Stimulated activated CD8-positive, alpha-beta memory T cell treated with anti-CD3 and anti-CD28 coated beads, Interleukin-15, amount 100 ng/mL, for 24 hours (primary cell): ENCODE data around the gene CHMP3.
"Not testable (repeated sequence)": the region's sequence is repeated elsewhere in the genome, so short reads cannot be mapped to it uniquely, and the experiment has no call there.

Source experiments
- DNase-seq: peaks from one replicate; pipeline ENCODE4 v3.0.0-alpha.2; 2020; ENCODE audit warnings: low read depth

CHMP3 gene

DNA sequence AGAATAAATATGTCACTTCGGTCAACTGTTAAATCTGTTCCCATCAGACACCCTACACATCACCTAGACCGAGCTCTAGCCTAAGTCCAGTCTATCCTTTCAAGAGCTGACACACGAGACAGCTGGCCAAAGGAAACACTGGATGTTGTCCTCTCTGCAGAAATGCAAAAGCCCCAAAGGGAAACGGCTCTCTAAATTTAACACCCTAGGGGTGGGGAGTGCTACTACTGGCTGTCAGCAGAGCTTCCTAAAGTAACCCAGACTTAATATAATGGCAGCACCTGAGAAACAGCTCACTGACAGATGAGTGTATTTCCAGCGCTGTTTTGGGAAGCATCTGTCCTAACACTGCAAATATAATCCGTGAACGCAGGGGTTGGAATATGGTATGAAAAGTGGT, 55.6 kb downstream of the CHMP3 start:
- DNase-seq: no peak

DNA sequence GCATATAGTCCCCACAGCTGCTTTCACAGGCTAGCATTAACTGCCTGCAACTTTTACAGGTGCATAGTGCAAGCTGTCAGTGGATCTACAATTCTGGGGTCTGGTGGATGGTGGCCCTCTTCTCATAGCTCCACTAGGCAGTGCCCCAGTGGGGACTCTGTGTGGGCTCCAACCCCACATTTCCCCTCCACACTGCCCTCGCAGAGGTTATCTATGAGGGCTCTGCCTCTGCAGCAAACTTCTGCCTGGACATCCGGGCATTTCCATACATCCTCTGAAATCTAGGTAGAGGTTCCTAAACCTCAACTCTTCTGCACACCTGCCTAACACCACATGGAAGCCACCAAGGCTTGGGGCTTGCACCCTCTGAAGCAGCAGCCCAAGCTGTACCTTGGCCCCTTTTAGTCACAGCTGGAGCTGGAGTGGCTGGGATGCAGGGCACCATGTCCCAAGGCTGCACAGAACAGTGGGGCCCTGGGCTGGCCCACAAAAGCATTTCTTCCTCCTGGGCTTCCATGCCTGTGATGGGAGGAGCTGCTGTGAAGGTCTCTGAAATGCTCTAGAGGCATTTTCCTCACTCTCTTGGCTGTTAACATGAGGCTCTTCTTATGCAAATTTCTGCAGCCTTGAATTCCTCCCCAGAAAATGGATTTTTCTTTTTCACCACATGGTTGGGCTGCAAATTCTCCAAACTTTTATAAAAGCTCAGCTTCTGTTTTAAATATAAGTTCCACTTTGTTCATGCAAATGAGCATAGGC, 62.7 kb downstream of the CHMP3 start:
- no peak for DNase-seq

DNA sequence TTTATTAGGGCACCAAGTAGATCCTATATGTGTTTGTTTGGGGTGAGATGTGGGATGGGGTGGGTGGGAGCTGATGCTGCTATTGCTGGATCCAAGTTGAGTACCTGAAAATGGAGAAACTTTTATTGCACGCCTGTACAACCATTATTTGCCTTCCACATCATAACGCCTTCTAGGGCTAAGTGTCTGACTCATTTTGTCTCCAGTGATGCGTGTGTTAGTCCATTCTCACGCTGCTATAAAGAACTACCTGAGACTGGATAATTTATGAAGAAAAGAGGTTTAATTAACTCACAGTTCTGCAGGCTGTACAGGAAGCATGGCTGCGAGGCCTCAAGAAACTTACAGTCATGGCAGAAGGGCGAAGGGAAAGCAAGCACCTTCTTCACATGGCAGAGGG, 63.9 kb downstream of the CHMP3 start:
- no peak for DNase-seq

DNA sequence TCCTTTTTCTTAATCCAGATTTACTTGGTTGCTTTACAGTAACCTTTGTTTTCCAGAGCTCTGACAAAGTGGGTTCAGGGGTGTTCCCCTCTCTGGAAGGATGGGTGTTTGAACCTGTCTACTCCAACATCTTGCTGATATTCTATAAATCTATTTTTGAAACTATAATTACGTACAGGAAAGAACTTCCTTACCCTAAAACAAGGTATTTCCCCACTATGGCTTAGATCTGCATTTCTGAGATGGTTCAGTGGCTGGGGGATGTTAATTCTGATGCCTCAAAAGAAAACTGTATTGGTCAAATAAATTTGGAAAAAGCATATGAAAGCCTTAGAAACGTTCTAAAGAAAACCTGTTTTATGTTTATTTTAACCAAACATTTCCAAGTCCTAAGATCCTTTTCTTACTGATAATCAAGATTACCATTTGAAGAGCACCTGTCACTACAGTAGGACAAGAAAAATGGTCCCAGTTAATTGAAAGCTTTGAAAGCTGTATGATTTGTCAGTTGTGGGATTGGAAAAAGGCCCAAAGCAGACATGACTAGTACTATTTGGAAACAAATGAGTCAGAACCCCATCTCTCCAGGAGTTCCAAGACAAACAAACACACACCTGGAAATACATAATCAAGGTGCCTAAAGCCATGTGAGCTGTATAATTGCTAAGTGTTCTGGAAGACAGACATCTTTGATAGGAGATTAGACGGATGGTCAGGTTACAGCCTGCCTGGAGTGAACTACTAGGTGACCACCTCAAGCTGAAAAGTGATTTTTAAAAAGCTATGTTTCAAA, 64.6 kb downstream of the CHMP3 start:
- DNase-seq: no peak

DNA sequence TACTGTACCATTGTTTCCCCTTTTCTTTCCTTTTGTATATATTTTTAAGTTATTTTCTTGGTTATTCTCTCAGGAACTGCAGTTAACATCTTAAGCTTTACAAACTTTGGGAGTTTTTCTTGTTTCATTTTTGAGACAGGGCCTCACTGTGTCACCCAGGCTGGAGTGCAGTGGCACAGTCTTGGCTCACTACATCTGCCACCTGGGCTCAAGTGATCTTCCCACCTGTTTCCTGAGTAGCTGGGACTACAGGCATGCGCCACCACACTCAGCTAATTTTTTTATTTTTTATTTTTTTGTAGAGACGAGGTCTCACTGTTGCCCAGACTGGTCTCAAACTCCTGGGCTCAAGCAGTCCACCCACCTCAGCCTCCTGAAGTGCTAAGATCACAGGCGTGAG, 66.9 kb downstream of the CHMP3 start:
- DNase-seq: not testable (repeated sequence)

DNA sequence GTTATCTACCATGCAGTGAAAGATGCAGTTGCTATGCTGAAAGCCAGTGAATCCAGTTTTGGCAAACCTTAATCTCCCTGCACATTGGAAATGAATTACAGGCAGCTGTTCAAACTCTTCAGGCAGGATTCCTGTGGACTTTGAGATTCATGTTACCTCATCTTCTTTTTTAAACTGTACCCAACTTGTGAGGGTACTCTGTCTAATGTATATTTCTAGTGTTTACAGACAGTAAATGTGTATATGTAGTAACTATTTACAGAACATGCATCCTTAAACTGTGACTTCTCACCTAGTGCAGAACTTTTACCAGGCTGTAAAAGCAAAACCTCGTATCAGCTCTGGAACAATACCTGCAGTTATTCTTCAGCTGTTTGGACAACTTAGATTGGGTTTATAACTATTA, 71.2 kb downstream of the CHMP3 start:
- DNase-seq: no peak

DNA sequence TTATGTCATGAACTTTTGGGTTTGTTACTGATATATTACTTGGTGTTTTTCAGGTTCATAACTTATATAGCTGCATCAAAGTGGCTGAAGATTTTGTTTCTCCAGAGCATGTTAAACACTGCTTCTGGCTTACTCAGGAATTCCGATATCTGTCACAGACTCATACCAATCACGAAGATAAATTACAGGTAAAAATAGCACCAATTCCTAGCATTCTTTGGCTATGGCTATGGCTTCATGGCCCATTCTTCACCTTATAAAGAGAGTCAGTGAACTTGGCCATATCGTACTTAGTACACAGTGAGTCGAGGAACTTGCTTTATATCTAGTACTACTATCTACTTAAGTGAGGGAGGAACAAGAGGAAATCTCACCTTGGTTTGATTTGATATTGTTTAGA, 72.2 kb downstream of the CHMP3 start:
- no peak for DNase-seq

DNA sequence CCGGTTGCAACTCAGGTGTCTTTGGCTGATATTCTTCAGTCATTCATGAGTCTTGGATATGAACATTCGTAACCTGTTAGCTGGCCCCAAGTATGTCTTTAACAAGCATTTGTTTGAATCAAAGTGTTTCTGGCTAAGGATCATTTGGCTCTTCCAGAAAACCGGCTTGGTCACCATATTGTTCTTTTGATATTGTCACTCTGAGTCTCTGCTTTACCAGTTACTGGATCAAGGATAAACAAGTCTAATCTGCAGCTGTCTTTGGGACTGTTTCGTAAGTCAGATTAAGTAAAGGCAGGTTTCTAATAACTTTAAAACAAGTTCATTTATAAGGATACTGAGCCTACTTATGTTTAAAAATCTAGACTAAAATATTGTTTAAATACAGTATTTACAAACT, 73.0 kb downstream of the CHMP3 start:
- no peak for DNase-seq

DNA sequence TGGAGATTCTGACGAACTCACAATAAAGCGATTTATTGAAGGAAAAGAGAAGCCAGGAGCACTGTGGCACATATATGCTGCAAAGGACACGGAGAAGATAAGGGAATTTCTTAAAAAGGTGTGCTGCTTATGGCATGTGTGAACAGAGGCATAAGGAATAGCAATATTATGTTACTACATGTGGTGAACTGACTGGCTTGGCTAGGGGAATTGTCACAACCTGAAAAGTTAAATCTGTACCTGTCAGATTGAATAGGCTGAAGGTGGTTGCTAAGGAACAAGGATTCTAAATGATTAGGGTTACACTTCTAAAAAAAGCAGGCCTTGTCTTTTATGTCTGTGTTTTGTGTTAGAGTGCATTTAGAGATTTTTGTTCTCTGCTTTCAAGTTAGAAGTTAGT, 73.7 kb downstream of the CHMP3 start:
- DNase-seq: no peak

DNA sequence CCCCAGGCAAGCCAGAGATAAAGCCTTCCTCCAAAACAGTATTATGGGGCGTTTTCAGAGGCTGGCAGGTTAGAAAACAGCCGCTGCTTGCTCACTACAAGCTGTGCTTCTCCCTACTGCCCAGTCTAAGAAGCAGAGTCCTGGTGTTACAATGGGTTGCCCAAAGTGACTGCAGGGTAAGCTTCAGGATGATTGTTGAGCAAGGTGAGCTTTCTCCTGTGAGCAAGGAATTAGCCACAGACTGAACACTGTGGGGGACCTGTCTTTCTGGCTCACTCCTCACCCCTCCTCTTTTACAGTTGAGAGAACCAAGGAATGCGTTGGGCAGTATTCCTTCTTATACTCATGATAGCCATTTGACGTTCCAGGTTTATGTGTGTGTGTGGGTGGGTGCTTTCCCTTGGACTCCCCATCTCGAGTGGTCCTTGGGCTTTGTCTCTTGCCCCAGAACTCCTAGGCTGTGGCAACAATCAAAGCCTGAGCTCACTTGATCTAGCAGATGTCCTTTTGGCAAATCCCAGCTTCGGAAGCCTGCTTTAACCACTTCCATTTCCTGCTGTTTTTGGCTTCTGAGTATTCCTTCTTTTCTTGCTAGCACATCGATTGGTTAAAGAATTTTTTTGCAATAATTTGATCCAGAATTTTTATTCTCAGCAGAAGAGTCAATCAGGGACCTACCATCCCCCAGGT, 74.5 kb downstream of the CHMP3 start:
- DNase-seq: no peak

DNA sequence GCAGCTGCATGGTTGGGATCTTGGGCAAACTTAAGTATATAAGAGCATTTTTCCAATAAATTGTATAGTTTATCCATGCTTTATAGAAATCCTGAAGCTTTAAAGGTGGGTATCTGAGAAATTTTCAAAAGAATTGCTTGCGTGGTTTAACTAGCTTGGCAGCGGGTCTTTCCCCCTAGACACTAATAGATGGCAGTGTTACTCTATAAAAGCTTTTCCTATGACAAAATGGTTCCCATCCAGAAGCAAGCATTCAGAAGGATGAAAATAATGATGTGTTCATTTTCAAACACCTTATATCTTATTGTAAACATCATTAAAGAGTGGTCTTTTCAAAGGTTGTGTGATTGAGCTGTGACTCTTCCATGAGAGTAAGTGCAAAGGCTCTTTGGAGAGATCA, 76.2 kb downstream of the CHMP3 start:
- no peak for DNase-seq

DNA sequence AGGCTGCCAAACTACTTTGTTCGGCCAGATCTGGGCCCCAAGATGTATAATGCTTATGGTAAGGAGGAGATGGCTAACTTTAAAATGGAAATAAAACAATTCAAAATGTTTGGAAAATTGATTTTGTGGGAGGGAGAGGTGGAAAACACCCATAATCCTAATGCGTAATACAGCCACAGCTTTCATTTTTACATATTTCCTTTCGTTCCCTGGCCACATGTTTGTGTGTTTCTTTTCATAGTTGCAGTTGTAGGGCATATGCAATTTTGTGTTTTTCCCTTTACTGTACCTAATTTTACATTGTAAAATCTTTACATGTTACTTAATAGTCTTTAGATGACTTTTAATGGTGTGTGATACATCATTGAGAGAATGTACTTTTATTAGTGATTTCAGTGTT, 77.4 kb downstream of the CHMP3 start:
- DNase-seq: no peak

DNA sequence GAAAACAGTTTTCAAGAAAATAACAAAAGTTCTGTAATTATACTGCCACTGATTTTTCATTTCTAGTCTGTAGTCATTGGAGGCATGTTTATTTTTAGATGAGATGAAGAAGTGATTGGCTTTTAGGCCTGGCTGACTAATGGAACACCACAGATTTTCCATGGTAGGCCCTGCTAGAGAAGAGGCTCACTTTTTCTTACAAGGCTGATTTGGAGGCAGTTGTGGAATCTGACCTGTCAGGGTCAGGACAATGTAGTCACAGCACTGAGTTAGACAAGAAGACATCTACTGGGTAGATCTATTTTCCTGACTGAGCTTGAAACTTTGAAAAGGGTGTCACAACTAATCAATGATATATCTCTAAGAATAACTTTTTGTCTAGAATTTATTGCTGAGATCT, 78.1 kb downstream of the CHMP3 start:
- no peak for DNase-seq

DNA sequence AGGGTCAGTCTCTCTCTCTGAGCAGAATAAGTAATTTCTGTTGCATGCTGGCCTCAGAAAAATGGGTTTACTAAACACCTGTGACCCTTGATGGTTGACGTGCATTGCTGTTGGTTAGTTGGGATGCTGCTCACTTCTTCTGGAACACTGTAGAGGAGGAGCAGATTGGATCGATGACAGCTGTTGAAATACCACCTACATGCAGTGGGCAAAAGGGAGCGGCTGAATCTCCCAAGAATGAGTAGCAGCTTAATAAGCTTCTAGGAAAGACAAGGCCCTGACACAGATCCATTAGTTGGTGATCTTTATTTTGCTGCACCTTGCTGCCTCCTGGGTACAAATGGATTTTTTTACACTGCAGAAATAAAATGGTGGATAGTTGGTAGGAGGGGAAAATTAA, 78.9 kb downstream of the CHMP3 start:
- DNase-seq: no peak

DNA sequence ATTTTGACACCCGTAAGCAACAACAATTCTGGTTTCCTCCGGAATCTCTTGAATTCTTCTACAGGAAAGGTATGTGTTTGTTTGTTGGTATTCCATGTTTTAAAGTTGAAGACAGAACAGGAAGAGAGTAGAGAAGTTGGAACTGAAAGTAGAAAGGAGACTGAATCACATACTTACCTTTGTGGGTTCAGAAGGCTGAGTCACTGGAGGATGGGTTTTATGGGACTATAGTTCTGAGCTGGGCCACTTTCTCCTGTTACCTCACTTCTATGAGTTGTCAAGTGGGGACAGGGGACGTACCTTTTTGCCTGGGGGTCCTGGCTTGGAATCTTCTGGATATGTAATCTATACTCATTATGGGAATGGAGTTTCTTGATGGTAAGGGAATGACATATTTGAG, 81.2 kb downstream of the CHMP3 start:
- no peak for DNase-seq

DNA sequence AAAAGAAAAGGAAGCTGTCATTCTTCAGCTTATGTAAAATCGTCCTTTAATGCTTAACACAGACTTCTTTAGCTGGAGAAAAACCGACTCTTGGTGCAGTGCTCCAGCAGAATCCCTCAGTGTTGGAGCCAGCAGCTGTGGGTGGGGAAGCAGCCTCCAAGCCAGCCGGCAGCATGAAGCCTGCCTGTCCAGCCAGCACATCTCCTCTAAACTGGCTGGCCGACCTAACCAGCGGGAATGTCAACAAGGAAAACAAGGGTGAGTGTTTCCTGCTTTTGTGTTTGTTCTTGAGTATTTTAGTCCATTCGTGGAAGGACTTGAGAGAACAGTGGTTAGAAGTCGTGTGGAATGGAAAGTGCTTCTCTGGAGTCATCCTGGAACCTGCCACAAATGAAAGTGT, 83.1 kb downstream of the CHMP3 start:
- no peak for DNase-seq

DNA sequence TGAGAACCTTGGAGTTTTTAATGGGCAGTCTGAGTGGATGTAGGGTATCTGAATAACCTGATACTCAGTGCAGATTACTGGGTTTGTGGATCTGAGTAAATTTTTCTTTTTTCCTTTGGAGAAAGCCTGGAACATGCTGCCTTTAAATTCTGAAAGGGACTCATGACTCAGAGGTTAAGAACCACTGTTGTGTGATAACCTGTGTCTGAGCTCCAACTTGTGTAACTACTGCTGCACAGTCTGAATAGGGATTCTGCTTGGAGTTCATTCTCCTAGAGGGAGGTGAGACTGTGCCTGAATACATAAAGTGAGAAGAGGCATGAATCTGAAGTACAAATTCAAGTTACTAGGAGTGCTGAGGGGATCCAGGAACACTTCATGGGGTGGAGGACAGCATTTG, 85.9 kb downstream of the CHMP3 start:
- no peak for DNase-seq

DNA sequence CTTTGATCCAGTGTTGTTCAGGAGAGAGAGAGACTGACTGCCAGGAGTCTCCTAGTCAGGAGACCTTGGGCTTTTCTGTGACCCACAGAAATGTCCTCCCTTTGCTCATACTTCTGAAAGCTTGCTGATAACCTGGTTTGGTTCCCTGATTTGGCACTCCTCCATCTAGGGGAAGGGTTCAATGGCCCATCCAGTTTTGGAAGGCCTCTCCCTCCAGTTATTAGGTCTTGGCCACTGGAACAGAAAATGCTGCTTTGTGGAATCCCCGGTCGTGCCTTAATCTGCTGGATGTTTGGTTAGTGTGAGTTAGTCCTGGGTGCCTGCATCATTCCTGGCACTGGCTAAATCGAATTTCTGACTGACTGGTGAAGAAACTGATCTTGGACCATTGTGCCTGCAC, 86.3 kb downstream of the CHMP3 start:
- no peak for DNase-seq

DNA sequence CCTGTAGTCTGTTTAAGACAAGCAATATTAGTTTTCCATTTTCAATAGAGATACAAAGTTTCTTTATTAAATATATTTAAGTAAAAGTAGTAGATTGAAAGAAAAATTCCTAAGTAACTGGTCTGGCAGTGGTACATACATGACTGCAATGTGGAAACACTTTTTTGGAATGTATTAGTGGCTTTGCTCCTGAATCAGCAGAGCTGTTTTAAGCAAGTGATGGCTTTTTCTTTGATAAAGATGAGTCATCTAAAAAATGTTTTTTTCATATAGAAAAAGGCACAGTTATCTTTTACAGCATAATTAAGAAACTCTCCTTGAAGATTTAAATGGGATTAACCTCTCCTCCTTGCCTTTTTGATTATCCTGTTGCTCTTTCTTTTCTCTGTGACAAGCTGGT, 87.2 kb downstream of the CHMP3 start:
- DNase-seq: no peak

DNA sequence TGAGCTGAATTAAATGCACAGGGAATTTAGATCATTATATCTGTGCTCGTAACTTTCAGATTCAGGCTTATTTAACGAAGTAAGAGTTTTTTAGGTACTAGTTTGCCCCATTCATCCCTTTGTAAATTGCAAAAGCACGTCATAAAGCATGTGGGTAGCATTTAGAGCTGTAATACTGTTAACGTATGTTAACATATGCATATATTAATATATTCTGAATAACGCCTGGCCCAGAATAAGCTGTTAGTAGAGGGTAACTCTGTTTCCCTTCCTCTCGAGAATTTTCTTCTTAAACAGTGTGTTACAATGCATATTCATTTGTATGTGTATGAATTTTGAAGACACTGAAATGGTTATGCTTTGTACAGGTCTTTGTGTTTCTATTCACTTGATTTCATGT, 91.6 kb downstream of the CHMP3 start:
- DNase-seq: no peak

DNA sequence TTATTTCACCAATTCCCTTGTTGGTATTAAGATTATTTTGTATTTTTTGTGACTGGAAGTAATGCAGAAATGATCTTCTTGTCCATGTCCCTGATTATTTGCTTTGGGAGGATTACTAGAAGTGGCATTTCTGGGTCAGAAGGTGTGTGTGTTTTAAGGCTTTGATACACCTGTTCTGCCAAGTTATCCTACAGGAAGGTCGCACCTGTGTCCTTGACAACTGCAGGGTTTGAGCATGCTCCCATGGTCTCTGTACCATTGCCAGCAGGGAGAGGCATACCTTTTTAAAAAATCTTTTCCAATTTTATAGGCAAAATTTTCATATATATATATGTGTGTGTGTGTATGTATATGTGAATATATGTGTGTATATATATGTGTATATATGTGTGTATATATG, 92.4 kb downstream of the CHMP3 start:
- no peak for DNase-seq

DNA sequence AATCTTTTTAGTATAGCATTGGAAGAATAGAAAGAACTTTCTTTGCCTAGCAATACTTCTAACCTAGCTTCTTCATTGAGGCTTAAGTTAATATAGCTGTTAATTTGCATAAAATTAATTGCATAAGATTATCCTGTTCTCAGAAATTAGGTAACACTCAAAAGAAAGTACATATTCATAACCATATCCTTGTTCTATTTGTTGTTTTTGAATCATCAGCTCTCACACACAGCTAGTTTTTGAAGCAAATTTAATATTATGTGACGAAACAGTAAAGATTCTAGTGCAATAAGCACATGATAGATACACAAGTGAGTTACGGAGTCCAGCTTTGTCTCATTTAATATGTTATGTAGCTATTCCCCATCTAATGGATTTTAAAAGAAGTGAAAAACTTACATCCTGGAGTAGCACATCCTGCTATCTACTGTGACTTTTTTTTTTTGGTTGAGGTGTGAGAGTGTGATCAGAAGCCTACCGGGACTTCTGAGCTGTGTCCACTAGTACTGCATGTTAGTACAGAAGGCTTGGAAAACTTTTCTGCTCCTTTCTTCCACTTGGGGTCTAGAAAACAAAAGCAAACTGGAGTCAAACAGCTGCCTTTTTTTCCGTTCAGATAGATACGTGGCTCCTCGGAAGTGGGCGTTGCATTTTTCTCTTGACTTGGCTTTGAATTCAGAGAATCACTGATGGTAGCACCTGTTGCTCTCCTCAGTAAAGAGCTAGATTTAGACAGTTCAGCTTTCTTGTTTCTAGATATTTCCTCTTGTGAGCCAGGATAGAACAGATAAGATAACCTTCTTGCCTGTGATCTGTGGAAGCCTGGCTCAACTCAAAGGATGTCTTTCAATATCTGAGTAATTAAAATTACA, 94.8 kb downstream of the CHMP3 start:
- DNase-seq: no peak
